OCI-LY7 (cell line): ENCODE results near the gene STAMBP. TPM values are rescaled to one million over a fixed set of nuclear protein-coding genes. Genes with fewer than 3 reads are reported as not detected.

Source experiments
- BruUV-seq: library from RNA; stranded (reverse); fragments of 400-500 nt; replicated peaks from 2 replicates; lab custom pipeline; 2021; lab: Mats Ljungman, UMichigan
- CTCF ChIA-PET: fragments of 300-600 bp; sonication (Branson Sonifier 250); formaldehyde crosslinking; loops from one replicate; lab custom pipeline; 2022; ENCODE audit warnings: antibody characterized with exemption; ENCODE audit not compliant: unreplicated experiment; lab: Charles Lee
- POLR2A ChIA-PET: fragments of 300-600 bp; sonication (Branson Sonifier 250); formaldehyde crosslinking; loops from one replicate; lab custom pipeline; 2022; ENCODE audit warnings: antibody characterized with exemption; lab: Charles Lee
- DNase-seq: peaks from one replicate; pipeline ENCODE4 v3.0.0-alpha.2; 2015; ENCODE audit warnings: low spot score
- H2AFZ ChIP-seq: fragments of 200-600 bp; sonication (generic), shearing (Covaris generic); 2 replicates; pipeline ENCODE4 v1.6.1; 2014; ENCODE audit warnings: mild to moderate bottlenecking, antibody characterized with exemption, low read length, moderate library complexity
- H3K27ac ChIP-seq: fragments of 200-600 bp; sonication (generic); 2 replicates; pipeline ENCODE4 v1.5.1; 2014; ENCODE audit warnings: mixed run types, low read depth, mild to moderate bottlenecking, moderate library complexity, low read length, inconsistent platforms; ENCODE audit not compliant: poor library complexity, severe bottlenecking
- H3K36me3 ChIP-seq: fragments of 200-600 bp; sonication (generic); 2 replicates; pipeline ENCODE4 v1.6.1; 2014; ENCODE audit warnings: mild to moderate bottlenecking, antibody characterized with exemption, low read length, moderate library complexity, mixed read lengths; ENCODE audit not compliant: insufficient read depth
- H3K4me1 ChIP-seq: fragments of 200-600 bp; sonication (generic); 2 replicates; pipeline ENCODE4 v1.5.1; 2014; ENCODE audit warnings: mild to moderate bottlenecking, low read length; ENCODE audit not compliant: insufficient read depth, poor library complexity, severe bottlenecking
- H3K4me2 ChIP-seq: fragments of 200-600 bp; sonication (generic); 2 replicates; pipeline ENCODE4 v1.6.1; 2014; ENCODE audit warnings: mild to moderate bottlenecking, low read length
- H3K4me3 ChIP-seq: fragments of 200-600 bp; sonication (generic); 2 replicates; pipeline ENCODE4 v1.5.1; 2014; ENCODE audit warnings: mild to moderate bottlenecking, low read depth, low read length; ENCODE audit not compliant: poor library complexity, severe bottlenecking
- H3K79me2 ChIP-seq: fragments of 200-600 bp; sonication (generic); 2 replicates; pipeline ENCODE4 v1.6.1; 2016; ENCODE audit warnings: low read depth, mild to moderate bottlenecking, low read length, moderate library complexity, mixed read lengths; ENCODE audit not compliant: insufficient read depth
- H3K9me2 ChIP-seq: fragments of 200-600 bp; sonication (generic); 2 replicates; pipeline ENCODE4 v1.6.1; 2016; ENCODE audit warnings: mild to moderate bottlenecking, low read length, mixed read lengths; ENCODE audit not compliant: insufficient read depth
- H3K9me3 ChIP-seq: fragments of 200-600 bp; sonication (generic); 2 replicates; pipeline ENCODE4 v1.6.1; 2014; ENCODE audit warnings: mild to moderate bottlenecking, mixed run types, low read length, mixed read lengths
- H4K20me1 ChIP-seq: fragments of 200-600 bp; sonication (generic); 2 replicates; pipeline ENCODE4 v1.6.1; 2014; ENCODE audit warnings: mild to moderate bottlenecking, antibody characterized with exemption, low read length, moderate library complexity, mixed read lengths; ENCODE audit not compliant: insufficient read depth
- EZH2phosphoT487 ChIP-seq: fragments of 200-600 bp; sonication (generic); IDR thresholded peaks from 2 replicates; pipeline ENCODE4 v1.6.1; 2018; ENCODE audit warnings: low read depth, borderline replicate concordance, mild to moderate bottlenecking, mixed run types, antibody characterized with exemption, low read length, moderate library complexity, mixed read lengths
- intact Hi-C: fragments of 100-400 bp; cut with micrococcal nuclease; formaldehyde crosslinking; loops from one replicate; pipeline ENCODE4 v1.10.0; 2022; ENCODE audit not compliant: unreplicated experiment
- total RNA-seq, 2 experiments: library from RNA; depleted of rRNA in 1 of 2; stranded (reverse); fragments of >200 nt in 1 of 2; shearing (Covaris generic) in 1 of 2; gene quantifications; 2 replicates each; pipeline ENCODE4 v1.2.3, GENCODE V29; 2014 to 2022
- TF ChIP-seq, protein P1 (sequence below): fragments of 200-600 bp; sonication (generic); conservative IDR thresholded peaks from 2 replicates; pipeline ENCODE4 v1.5.1; 2014; ENCODE audit warnings: mild to moderate bottlenecking, antibody characterized with exemption, low read length, moderate library complexity, mixed read lengths

The STAMBP gene
- total RNA-seq, 2 experiments from 2014 or later, result 27.2 to 43.7 TPM

DNA sequence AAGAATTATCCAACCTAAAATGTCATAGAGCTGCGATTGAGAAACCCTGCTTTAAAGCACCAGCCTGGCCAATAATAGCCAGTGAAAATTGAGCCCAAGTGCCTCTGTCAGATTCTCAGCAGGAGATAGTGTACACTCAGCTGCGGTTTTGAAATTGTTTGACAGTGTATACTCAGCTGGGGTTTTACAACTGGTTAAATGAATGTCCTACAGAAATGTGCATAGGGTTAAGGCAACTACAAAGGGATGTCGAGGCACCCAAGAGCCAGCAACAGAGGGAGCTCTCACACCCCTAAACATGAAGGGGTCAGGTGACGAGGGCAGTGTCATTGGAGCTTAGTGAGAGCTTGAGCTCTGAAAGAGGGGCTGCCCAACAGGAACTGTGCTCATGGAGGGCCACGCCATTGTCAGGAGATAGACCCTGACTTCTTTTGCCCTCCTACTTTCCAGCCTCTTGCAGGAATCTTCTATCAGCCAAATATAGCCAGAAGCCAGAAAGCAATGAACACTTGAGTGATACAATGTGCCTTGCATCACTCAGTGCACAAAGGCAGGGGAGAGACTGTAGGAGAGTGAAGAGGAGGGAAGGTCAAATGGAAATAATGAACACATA lies 79.2 kb downstream of the STAMBP start:
- TF ChIP-seq, protein P1, sequence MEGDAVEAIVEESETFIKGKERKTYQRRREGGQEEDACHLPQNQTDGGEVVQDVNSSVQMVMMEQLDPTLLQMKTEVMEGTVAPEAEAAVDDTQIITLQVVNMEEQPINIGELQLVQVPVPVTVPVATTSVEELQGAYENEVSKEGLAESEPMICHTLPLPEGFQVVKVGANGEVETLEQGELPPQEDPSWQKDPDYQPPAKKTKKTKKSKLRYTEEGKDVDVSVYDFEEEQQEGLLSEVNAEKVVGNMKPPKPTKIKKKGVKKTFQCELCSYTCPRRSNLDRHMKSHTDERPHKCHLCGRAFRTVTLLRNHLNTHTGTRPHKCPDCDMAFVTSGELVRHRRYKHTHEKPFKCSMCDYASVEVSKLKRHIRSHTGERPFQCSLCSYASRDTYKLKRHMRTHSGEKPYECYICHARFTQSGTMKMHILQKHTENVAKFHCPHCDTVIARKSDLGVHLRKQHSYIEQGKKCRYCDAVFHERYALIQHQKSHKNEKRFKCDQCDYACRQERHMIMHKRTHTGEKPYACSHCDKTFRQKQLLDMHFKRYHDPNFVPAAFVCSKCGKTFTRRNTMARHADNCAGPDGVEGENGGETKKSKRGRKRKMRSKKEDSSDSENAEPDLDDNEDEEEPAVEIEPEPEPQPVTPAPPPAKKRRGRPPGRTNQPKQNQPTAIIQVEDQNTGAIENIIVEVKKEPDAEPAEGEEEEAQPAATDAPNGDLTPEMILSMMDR, result peak; percentile 78
- TF ChIP-seq EZH2phosphoT487, result no peak
- CTCF ChIA-PET, result interaction anchor here (0.6 to 0.8 kb wide), 3 partner anchors 125 to 239 kb away, joined by 3 to 5 read pairs (median 3); no protein-coding TSS in a partner anchor
- H2AFZ ChIP-seq, result peak overlapping the region; percentile 32; the same call in 1 of the 2 replicates
- H3K36me3 ChIP-seq, result no peaks in the 10 kb centered on the region
- H3K4me2 ChIP-seq, result no peak overlapping the region
- intact Hi-C loops, result loop anchor here (5.0 kb wide), 1 partner anchor 239 kb away; the partner anchor contains the start of gene BOLA3
- DNase-seq, result peak; percentile 67
- H3K4me1 ChIP-seq, result no peaks in the 10 kb centered on the region
- BruUV-seq, result no TSS peak
- H3K27ac ChIP-seq, result no peak overlapping the region
- no peak overlapping the region for H3K4me3 ChIP-seq
- H3K9me3 ChIP-seq, result no peaks in the 10 kb centered on the region
- no peaks in the 10 kb centered on the region for H4K20me1 ChIP-seq
- H3K79me2 ChIP-seq, result no peaks in the 10 kb centered on the region
- no peaks in the 10 kb centered on the region for H3K9me2 ChIP-seq
- POLR2A ChIA-PET, result no interaction called here

DNA sequence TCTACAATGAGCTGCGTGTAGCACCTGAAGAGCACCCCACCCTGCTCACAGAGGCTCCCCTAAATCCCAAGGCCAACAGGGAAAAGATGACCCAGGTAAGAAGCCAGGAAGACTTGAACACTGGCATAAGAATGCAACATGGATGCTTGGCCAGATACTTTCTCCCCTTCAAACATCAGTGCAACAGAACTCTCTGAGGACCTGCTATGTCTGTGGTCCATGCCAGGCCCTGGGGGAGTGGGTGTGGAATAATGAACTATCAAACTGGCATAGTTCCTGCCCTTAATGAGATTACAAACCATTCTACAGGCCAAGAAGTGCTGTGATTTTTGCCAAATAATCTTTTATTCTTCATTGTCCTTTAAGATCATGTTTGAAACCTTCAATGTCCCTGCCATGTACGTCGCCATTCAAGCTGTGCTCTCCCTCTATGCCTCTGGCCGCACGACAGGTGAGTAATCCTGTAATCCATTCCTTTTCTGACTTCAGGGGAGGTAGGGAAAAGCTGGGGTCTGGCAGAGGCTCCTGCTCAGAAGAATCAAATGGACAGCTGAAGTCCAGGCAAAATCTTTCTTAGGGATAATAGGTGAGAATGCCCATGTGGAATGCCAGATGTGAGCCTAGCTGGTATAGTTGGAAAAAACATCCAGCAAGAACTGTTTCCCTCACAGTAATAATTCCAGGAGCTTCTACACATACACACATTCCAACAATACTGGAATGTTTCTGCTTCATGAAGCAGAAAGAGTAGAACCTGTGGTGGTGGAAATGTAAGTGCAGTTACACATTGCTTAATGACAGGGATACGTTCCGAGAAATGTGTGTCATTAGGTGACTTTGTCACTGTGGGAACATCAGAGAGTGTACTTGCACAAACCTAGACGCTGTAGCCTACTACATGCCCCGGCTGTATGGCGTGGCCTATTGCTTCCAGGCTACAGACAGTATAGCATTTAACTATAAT lies 80.2 kb downstream of the STAMBP start:
- ChIA-PET CTCF (no interaction called here), POLR2A (interaction anchor here (1.0 to 1.2 kb wide), 3 partner anchors 17 to 33 kb away, joined by 3 to 5 read pairs (median 3); no protein-coding TSS in a partner anchor)
- DNase-seq, result no peak
- intact Hi-C loops, result loop anchor here (5.0 kb wide), 1 partner anchor 238 kb away; the partner anchor contains the start of gene BOLA3
- no peaks in the 10 kb centered on the region for H3K9me2 ChIP-seq
- H3K36me3 ChIP-seq, result no peaks in the 10 kb centered on the region
- H3K9me3 ChIP-seq, result no peaks in the 10 kb centered on the region
- no peak overlapping the region for H3K4me2 ChIP-seq
- no TSS peak for BruUV-seq
- H3K4me3 ChIP-seq, result no peak overlapping the region
- H4K20me1 ChIP-seq, result no peaks in the 10 kb centered on the region
- TF ChIP-seq, protein P1, result no peak
- TF ChIP-seq EZH2phosphoT487, result no peak
- no peaks in the 10 kb centered on the region for H3K4me1 ChIP-seq
- no peaks in the 10 kb centered on the region for H3K79me2 ChIP-seq
- no peak overlapping the region for H3K27ac ChIP-seq
- no peak overlapping the region for H2AFZ ChIP-seq
